Dedifferentiated amniotic fluid mesenchymal stem cell (primary cell): ENCODE data around the gene MTFR2.

Source experiments
- DNase-seq: peaks from one replicate; pipeline ENCODE4 v3.0.0-alpha.2; 2016; ENCODE audit errors: extremely low spot score

MTFR2 gene

GRCh38 chr6:136249811-136250685, at the start of gene MTFR2:
TSS of gene MTFR2 (minus strand) at chr6:136250311. CDS start at chr6:136249099, 1,212 bp downstream.
- DNase-seq = peak; percentile 100

- no peak for DNase-seq
Observed at GRCh38 chr6:136294621-136295020, 44.5 kb upstream of the MTFR2 start.

- DNase-seq = peak; percentile 83
Observed at GRCh38 chr6:136290410-136291010, 40.4 kb upstream of the MTFR2 start.

- DNase-seq = peak; percentile 99
Observed at GRCh38 chr6:136289579-136290409, 39.7 kb upstream of the MTFR2 start, which contains the start of gene BCLAF1. TSS of gene BCLAF1 (minus strand) at chr6:136289846. CDS start at chr6:136279866, 9,980 bp downstream.

- DNase-seq = peak; percentile 88
Observed at GRCh38 chr6:136289327-136289578, 39.1 kb upstream of the MTFR2 start.

GRCh38 chr6:136288566-136289326, 38.6 kb upstream of the MTFR2 start:
- peak; percentile 93 for DNase-seq

GRCh38 chr6:136284909-136285308, 34.8 kb upstream of the MTFR2 start:
- DNase-seq = no peak

GRCh38 chr6:136282906-136283305, 32.8 kb upstream of the MTFR2 start:
- no peak for DNase-seq

- DNase-seq = no peak
Observed at GRCh38 chr6:136280032-136280609, 30.0 kb upstream of the MTFR2 start.

GRCh38 chr6:136274062-136274461, 24.0 kb upstream of the MTFR2 start:
- DNase-seq = no peak

- DNase-seq = no peak
Observed at GRCh38 chr6:136265101-136265500, 15.0 kb upstream of the MTFR2 start.

- no peak for DNase-seq
Observed at GRCh38 chr6:136262940-136263339, 12.8 kb upstream of the MTFR2 start.

- DNase-seq = no peak
Observed at GRCh38 chr6:136254851-136255466, 4.8 kb upstream of the MTFR2 start.

- DNase-seq = no peak
Observed at GRCh38 chr6:136253734-136254133, 3.6 kb upstream of the MTFR2 start.

- DNase-seq = no peak
Observed at GRCh38 chr6:136252441-136252840, 2.3 kb upstream of the MTFR2 start.

- no peak for DNase-seq
Observed at GRCh38 chr6:136251394-136251793, 1.3 kb upstream of the MTFR2 start.

GRCh38 chr6:136250686-136251008, 536 bp upstream of the MTFR2 start:
- DNase-seq = no peak

- DNase-seq = no peak
Observed at GRCh38 chr6:136249336-136249735, 775 bp downstream of the MTFR2 start.

GRCh38 chr6:136244061-136244616, 6.0 kb downstream of the MTFR2 start:
- no peak for DNase-seq

- DNase-seq = no peak
Observed at GRCh38 chr6:136236466-136237293, 13.4 kb downstream of the MTFR2 start.
